GM21360 (cell line): ENCODE measurements around the gene GJB3.

Experiments used
- ATAC-seq: cut with Tn5 transposase; IDR thresholded peaks from one replicate; pipeline ENCODE4 v1.9.1; 2021; ENCODE audit warnings: mild to moderate bottlenecking, moderate library complexity; ENCODE audit not compliant: unreplicated experiment

Gene GJB3

GRCh38 chr1:34822202-34822601 is 41.2 kb downstream of the GJB3 start:
- ATAC-seq = no peak

DNA sequence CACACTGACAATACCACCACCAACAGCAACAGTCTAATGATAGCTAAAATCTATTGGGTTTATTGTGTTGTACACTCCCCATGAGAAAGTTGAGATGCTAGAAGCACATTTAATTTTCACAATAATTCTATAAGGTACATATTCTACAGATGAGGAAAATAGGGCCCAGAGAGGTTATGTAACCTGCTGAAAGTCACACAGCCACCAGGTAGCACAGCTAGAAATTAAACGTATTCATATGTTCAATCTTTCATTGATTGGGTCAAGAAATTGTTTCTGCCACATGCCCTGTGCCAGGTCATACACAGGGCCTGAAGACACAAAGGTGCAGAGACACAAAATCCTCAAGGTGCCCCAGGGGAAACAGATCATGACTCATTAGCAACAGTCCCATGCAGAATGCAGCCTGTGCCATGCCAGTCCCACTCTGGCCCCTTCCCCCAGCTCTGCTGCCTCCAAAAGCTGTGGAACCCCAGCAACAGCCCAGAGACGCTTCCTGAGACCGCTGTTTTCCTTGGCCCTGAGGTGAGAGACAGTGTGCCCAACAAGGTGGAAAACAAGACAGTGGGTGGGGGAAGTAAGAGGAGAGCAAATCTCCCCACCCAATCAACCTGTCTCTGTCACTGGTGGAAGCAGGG is 43.9 kb downstream of the GJB3 start:
- no peak for ATAC-seq

GRCh38 chr1:34825455-34826091 is 44.6 kb downstream of the GJB3 start:
- ATAC-seq = no peak

- no peak for ATAC-seq
These were observed 46.4 kb downstream of the GJB3 start for GRCh38 chr1:34827341-34827941.

GRCh38 chr1:34828611-34829010 is 47.6 kb downstream of the GJB3 start:
- ATAC-seq = no peak

DNA sequence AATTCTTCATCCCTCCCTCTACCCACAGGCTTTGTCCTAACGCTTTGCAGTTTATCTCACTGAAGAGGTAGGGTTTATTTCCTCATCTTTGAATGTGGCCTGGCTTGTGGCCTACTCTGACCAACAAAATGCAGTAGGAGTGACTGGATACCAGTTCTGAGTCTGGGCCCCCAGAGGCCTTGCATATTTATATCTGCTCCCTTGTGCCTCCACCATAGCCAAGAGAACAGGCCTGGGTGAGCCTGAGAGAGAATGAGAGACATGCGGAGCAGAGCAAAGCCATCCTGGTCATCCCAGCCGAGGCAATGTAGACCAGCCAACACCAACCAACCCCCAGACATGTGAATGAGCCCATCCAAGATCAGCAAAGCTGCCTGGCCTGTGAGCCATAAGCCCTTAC is 48.2 kb downstream of the GJB3 start:
- ATAC-seq = no peak

GRCh38 chr1:34831721-34832246 is 50.8 kb downstream of the GJB3 start:
- ATAC-seq = no peak

DNA sequence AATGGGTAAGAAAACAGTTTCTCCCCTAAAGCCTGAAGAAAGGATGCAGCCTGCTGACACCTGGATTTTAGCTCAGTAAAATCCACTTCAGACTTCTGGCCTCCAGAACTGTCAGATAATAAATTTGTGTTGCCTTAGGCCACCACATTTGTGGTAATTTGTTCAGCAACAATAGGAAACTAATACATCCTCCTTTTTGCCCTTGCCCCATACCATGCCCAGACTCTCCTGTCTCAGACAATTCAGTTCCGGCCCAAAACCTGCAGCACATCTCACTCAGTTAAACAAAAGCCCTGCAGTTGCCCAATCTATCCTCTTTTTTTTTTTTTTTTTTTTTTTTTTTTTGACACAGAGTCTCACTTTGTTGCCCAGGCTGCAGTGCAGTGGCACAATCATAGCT is 52.7 kb downstream of the GJB3 start:
- no peak for ATAC-seq
